Activated T-helper 1 cell treated with anti-CD3 and anti-CD28 coated beads, Interleukin-12 subunit alpha, Interleukin-12 subunit beta, Interleukin-2, Interleukin-4 antibody, amounts not matched to agents 30 ng/mL and 10 ng/mL and 1 ng/mL, durations not matched to agents 14 hours and 24 hours and 36 hours (primary cell): Measurements from ENCODE around the gene NELL1. TPM values are rescaled to one million over a fixed set of nuclear protein-coding genes. Genes with fewer than 3 reads are reported as not detected.
"Not testable (repeated sequence)": the region's sequence is repeated elsewhere in the genome, so short reads cannot be mapped to it uniquely, and the experiment has no call there.

Source experiments
- DNase-seq: peaks from one replicate; pipeline ENCODE4 v3.0.0; 2021; ENCODE audit warnings: low spot score
- H3K27ac Mint-ChIP-seq: one replicate; pipeline ENCODE4 v1.8.0; 2021; ENCODE audit warnings: mild to moderate bottlenecking, mixed read lengths
- H3K27me3 Mint-ChIP-seq: one replicate; pipeline ENCODE4 v1.8.0; 2022; ENCODE audit warnings: mild to moderate bottlenecking, moderate library complexity, mixed read lengths; ENCODE audit not compliant: insufficient read depth
- H3K36me3 Mint-ChIP-seq: one replicate; pipeline ENCODE4 v1.8.0; 2021; ENCODE audit warnings: low read depth, mixed read lengths
- H3K4me1 Mint-ChIP-seq: one replicate; pipeline ENCODE4 v1.8.0; 2021; ENCODE audit warnings: low read depth, mixed read lengths
- H3K4me3 Mint-ChIP-seq: one replicate; pipeline ENCODE4 v1.8.0; 2021; ENCODE audit warnings: mild to moderate bottlenecking, moderate library complexity, mixed read lengths
- H3K9me3 Mint-ChIP-seq: one replicate; pipeline ENCODE4 v1.8.0; 2021; ENCODE audit warnings: mixed read lengths
- intact Hi-C: fragments of 100-400 bp; cut with micrococcal nuclease; formaldehyde crosslinking; loops from one replicate; pipeline ENCODE4 v1.15.1; 2024
- total RNA-seq: library from RNA; stranded (reverse); gene quantifications from 2 replicates; pipeline ENCODE4 v1.2.3, GENCODE V29; 2022

NELL1 gene
- total RNA-seq, 1 donor from 2014 or later = not detected

- no peak for DNase-seq
- Mint-ChIP-seq H3K4me3 (no peak overlapping the region), H3K27me3 (no peaks in the 10 kb centered on the region), H3K36me3 (no peaks in the 10 kb centered on the region), H3K27ac (no peak overlapping the region), H3K4me1 (no peaks in the 10 kb centered on the region), H3K9me3 (peaks cover 11% of the 10 kb centered on the region)
- intact Hi-C loops = no loop called here
These were observed 138.9 kb downstream of the NELL1 start for GRCh38 chr11:20808328-20808727.

- H3K27ac Mint-ChIP-seq = no peak overlapping the region
- no peaks in the 10 kb centered on the region for H3K27me3 Mint-ChIP-seq
- no peak for DNase-seq
- H3K4me3 Mint-ChIP-seq = no peak overlapping the region
- intact Hi-C loops = no loop called here
- H3K9me3 Mint-ChIP-seq = peaks cover 3% of the 10 kb centered on the region
- no peaks in the 10 kb centered on the region for H3K4me1 Mint-ChIP-seq
- no peaks in the 10 kb centered on the region for H3K36me3 Mint-ChIP-seq
These were observed 151.7 kb downstream of the NELL1 start for GRCh38 chr11:20821046-20821445.

GRCh38 chr11:20821470-20821869 is 152.1 kb downstream of the NELL1 start:
- Mint-ChIP-seq H3K4me3 (no peak overlapping the region), H3K9me3 (peaks cover 3% of the 10 kb centered on the region), H3K27ac (no peak overlapping the region), H3K4me1 (no peaks in the 10 kb centered on the region), H3K36me3 (no peaks in the 10 kb centered on the region), H3K27me3 (no peaks in the 10 kb centered on the region)
- intact Hi-C loops = no loop called here
- DNase-seq = no peak

GRCh38 chr11:20824773-20825172 is 155.4 kb downstream of the NELL1 start:
- peaks cover 3% of the 10 kb centered on the region for H3K9me3 Mint-ChIP-seq

GRCh38 chr11:20835561-20835960 is 166.2 kb downstream of the NELL1 start:
- H3K4me3 Mint-ChIP-seq = no peak overlapping the region
- no peaks in the 10 kb centered on the region for H3K9me3 Mint-ChIP-seq
- H3K4me1 Mint-ChIP-seq = no peaks in the 10 kb centered on the region
- no peaks in the 10 kb centered on the region for H3K27me3 Mint-ChIP-seq
- no peaks in the 10 kb centered on the region for H3K36me3 Mint-ChIP-seq
- H3K27ac Mint-ChIP-seq = no peak overlapping the region
- DNase-seq = no peak
- intact Hi-C loops = no loop called here

More at GRCh38 chr11:20824773-20825172, 155.4 kb downstream of the NELL1 start:
- no peak for DNase-seq
- H3K27ac Mint-ChIP-seq = no peak overlapping the region
- no peaks in the 10 kb centered on the region for H3K4me1 Mint-ChIP-seq
- no peaks in the 10 kb centered on the region for H3K36me3 Mint-ChIP-seq
- intact Hi-C loops = no loop called here
- no peak overlapping the region for H3K4me3 Mint-ChIP-seq
- H3K27me3 Mint-ChIP-seq = no peaks in the 10 kb centered on the region

- Mint-ChIP-seq H3K9me3 (no peaks in the 10 kb centered on the region), H3K4me3 (no peak overlapping the region), H3K27ac (no peak overlapping the region), H3K4me1 (no peaks in the 10 kb centered on the region), H3K27me3 (no peaks in the 10 kb centered on the region), H3K36me3 (no peaks in the 10 kb centered on the region)
- intact Hi-C loops = no loop called here
- no peak for DNase-seq
These were observed 169.8 kb downstream of the NELL1 start for GRCh38 chr11:20839231-20839630.

GRCh38 chr11:20840341-20840740 is 171.0 kb downstream of the NELL1 start:
- Mint-ChIP-seq H3K4me1 (no peaks in the 10 kb centered on the region), H3K27ac (no peak overlapping the region), H3K27me3 (no peaks in the 10 kb centered on the region), H3K4me3 (no peak overlapping the region), H3K36me3 (no peaks in the 10 kb centered on the region), H3K9me3 (no peaks in the 10 kb centered on the region)
- intact Hi-C loops = no loop called here
- DNase-seq = no peak

GRCh38 chr11:20844216-20844615 is 174.8 kb downstream of the NELL1 start:
- no peaks in the 10 kb centered on the region for H3K4me1 Mint-ChIP-seq
- H3K9me3 Mint-ChIP-seq = no peaks in the 10 kb centered on the region
- no peak overlapping the region for H3K27ac Mint-ChIP-seq
- H3K27me3 Mint-ChIP-seq = no peaks in the 10 kb centered on the region
- no peak overlapping the region for H3K4me3 Mint-ChIP-seq
- no peaks in the 10 kb centered on the region for H3K36me3 Mint-ChIP-seq
- intact Hi-C loops = no loop called here
- no peak for DNase-seq

GRCh38 chr11:20844630-20845029 is 175.2 kb downstream of the NELL1 start:
- no peaks in the 10 kb centered on the region for H3K9me3 Mint-ChIP-seq
- no peaks in the 10 kb centered on the region for H3K4me1 Mint-ChIP-seq
- no peak overlapping the region for H3K4me3 Mint-ChIP-seq
- no peak for DNase-seq
- H3K27me3 Mint-ChIP-seq = no peaks in the 10 kb centered on the region
- no peak overlapping the region for H3K27ac Mint-ChIP-seq
- no peaks in the 10 kb centered on the region for H3K36me3 Mint-ChIP-seq
- intact Hi-C loops = no loop called here

- no peaks in the 10 kb centered on the region for H3K4me1 Mint-ChIP-seq
- no peak for DNase-seq
- H3K36me3 Mint-ChIP-seq = no peaks in the 10 kb centered on the region
- intact Hi-C loops = no loop called here
- no peaks in the 10 kb centered on the region for H3K9me3 Mint-ChIP-seq
- no peaks in the 10 kb centered on the region for H3K27me3 Mint-ChIP-seq
- H3K4me3 Mint-ChIP-seq = no peak overlapping the region
- no peak overlapping the region for H3K27ac Mint-ChIP-seq
These were observed 185.0 kb downstream of the NELL1 start for GRCh38 chr11:20854215-20854955.

GRCh38 chr11:20861322-20861721 is 191.9 kb downstream of the NELL1 start:
- no peaks in the 10 kb centered on the region for H3K36me3 Mint-ChIP-seq
- no peak overlapping the region for H3K4me3 Mint-ChIP-seq
- intact Hi-C loops = no loop called here
- no peaks in the 10 kb centered on the region for H3K4me1 Mint-ChIP-seq
- H3K9me3 Mint-ChIP-seq = no peaks in the 10 kb centered on the region
- no peak for DNase-seq
- H3K27ac Mint-ChIP-seq = no peak overlapping the region
- no peaks in the 10 kb centered on the region for H3K27me3 Mint-ChIP-seq

- H3K4me3 Mint-ChIP-seq, H3K27ac Mint-ChIP-seq, H3K9me3 Mint-ChIP-seq, H3K27me3 Mint-ChIP-seq, H3K36me3 Mint-ChIP-seq, intact Hi-C loops, H3K4me1 Mint-ChIP-seq, DNase-seq: not testable (repeated sequence)
These were observed 192.9 kb downstream of the NELL1 start for GRCh38 chr11:20862263-20862662.

GRCh38 chr11:20864628-20865027 is 195.2 kb downstream of the NELL1 start:
- intact Hi-C loops = no loop called here
- Mint-ChIP-seq H3K36me3 (no peaks in the 10 kb centered on the region), H3K4me1 (no peaks in the 10 kb centered on the region), H3K9me3 (no peaks in the 10 kb centered on the region), H3K4me3 (no peak overlapping the region), H3K27ac (no peak overlapping the region), H3K27me3 (no peaks in the 10 kb centered on the region)
- no peak for DNase-seq

GRCh38 chr11:20865161-20865560 is 195.8 kb downstream of the NELL1 start:
- no peak for DNase-seq
- no peaks in the 10 kb centered on the region for H3K9me3 Mint-ChIP-seq
- H3K4me3 Mint-ChIP-seq = no peak overlapping the region
- H3K36me3 Mint-ChIP-seq = no peaks in the 10 kb centered on the region
- intact Hi-C loops = no loop called here
- no peaks in the 10 kb centered on the region for H3K27me3 Mint-ChIP-seq
- H3K4me1 Mint-ChIP-seq = no peaks in the 10 kb centered on the region
- H3K27ac Mint-ChIP-seq = no peak overlapping the region
